Cardiac fibroblast (primary cell): ENCODE data around the gene SH3RF2.
"Not testable (repeated sequence)": the region's sequence is repeated elsewhere in the genome, so short reads cannot be mapped to it uniquely, and the experiment has no call there.

Experiments used
- DNase-seq, 2 donors: peaks; one replicate each; pipeline versions ENCODE4 v3.0.0 to v3.0.0-alpha.2; 2010; ENCODE audit warnings: low read depth in 2 of 2
- H3K4me3 ChIP-seq, 2 donors: replicated peaks in 1 of 2; 1 replicate in 1 of 2; 2 replicates in 1 of 2; pipeline ENCODE4 v1.5.1; 2011; ENCODE audit warnings: low read depth in 2 of 2, low read length in 2 of 2, mild to moderate bottlenecking in 2 of 2, moderate library complexity in 1 of 2
- CTCF ChIP-seq: IDR thresholded peaks from one replicate; pipeline ENCODE4 v1.5.1; 2011; ENCODE audit warnings: low read depth, mild to moderate bottlenecking, low read length, inconsistent platforms

The SH3RF2 gene

GRCh38 chr5:145936401-145937131 lies at the start of gene SH3RF2:
TSS of gene SH3RF2 (plus strand) at chr5:145936578. CDS start at chr5:145937929, 1,351 bp downstream.
- TF ChIP-seq CTCF = peak; percentile 1
- peak within 1 kb of the TSS; percentile 50 to 60 for H3K4me3 ChIP-seq
- DNase-seq = peak; percentile 59 to 63

GRCh38 chr5:145887217-145887616 lies 49.2 kb upstream of the SH3RF2 start:
- peak in 1 of 2 donors; percentile 7 for DNase-seq
- no peak for TF ChIP-seq CTCF
- H3K4me3 ChIP-seq = no peak overlapping the region

- H3K4me3 ChIP-seq = no peak overlapping the region
- TF ChIP-seq CTCF = peak; percentile 85
- peak; percentile 67 to 72 for DNase-seq
These were observed 48.3 kb upstream of the SH3RF2 start for GRCh38 chr5:145887976-145888574.

- DNase-seq = no peak
- H3K4me3 ChIP-seq = no peak overlapping the region
- TF ChIP-seq CTCF = no peak
These were observed 46.8 kb upstream of the SH3RF2 start for GRCh38 chr5:145889611-145890010.

- H3K4me3 ChIP-seq, DNase-seq: not testable (repeated sequence)
These were observed 45.0 kb upstream of the SH3RF2 start for GRCh38 chr5:145891378-145891777.

- no peak for DNase-seq
- no peak overlapping the region for H3K4me3 ChIP-seq
- no peak for TF ChIP-seq CTCF
These were observed 38.2 kb upstream of the SH3RF2 start for GRCh38 chr5:145898171-145898570.

GRCh38 chr5:145902421-145902820 lies 34.0 kb upstream of the SH3RF2 start:
- DNase-seq = peak in 1 of 2 donors; percentile 17
- no peak for TF ChIP-seq CTCF

More at GRCh38 chr5:145902421-145902820, 34.0 kb upstream of the SH3RF2 start:
- H3K4me3 ChIP-seq = no peak overlapping the region
